HG02642 (cell line): ENCODE data around the gene CPTP.
A peak's percentile ranks its signal among the peaks of the same experiment; 100 is the strongest.

Experiments
- ATAC-seq: cut with Tn5 transposase; IDR thresholded peaks from one replicate; pipeline ENCODE4 v1.9.1; 2021; ENCODE audit warnings: mild to moderate bottlenecking; ENCODE audit not compliant: unreplicated experiment, poor library complexity

CPTP gene

DNA sequence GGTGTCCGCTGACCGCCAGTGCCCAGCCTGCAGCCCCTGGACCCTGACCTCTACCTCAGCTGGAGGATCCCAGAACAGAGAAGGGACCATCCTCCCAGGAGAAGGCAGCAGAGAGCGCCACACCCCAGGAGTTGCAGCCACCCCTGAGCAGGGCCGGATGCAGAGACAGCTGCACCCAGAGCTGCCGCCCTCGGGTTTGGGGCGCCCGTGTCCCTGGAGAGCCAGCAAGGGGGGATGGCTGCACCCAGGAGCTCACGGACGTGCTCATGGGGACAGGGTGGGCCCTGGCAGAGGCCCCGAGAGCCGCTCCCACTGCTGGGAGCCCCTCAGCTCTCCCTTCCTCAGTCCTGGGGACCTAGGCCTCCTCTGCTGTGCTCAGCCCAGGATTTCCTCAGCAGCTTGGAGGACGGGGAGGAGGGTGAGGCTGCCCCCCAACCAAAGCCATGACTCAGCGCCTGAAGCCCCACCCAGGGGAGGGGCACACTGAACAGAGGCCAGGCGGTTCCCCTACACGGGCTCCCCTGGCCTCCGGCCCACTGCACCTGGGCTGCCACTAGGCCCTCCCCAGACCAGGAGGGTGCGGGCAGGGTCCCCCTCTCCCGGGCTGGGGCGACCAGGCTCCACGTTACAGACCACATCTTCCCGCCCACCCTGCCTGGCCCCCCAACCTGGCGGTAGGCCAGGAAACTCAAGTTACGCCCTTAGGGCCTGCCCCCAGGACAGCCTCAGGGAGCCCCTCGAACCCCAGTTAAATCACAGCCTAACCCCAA is 19.1 kb upstream of the CPTP start:
- ATAC-seq, result no peak

- ATAC-seq, result no peak
Measured at GRCh38 chr1:1306070-1306660, 18.4 kb upstream of the CPTP start.

DNA sequence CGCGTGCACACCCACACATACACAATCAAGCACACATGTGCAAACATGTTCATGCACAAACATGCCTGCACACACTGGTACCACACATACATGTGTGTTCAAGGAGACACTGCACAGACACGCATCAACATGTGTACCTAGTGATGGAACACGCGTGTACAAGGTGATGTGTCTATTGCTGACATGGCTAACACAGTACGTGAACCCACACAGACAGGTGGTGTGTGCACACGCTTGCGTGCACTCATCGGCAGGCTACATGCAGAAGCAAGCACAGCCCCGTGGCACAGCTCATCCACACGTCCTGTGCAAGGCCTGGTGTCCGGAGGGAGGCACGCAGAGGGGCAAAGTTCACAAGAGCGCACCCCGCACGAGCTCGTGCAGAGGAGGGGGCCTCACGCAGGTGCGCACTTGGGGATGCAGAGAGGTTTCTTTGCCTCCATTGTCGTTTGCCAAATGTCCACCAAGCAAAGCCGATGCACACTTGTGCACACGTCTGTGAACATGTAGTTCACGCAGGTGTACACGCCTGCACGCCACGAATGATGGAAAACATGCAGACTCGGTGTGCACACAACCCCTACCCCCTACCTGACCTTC is 17.8 kb upstream of the CPTP start:
- ATAC-seq, result no peak

GRCh38 chr1:1307261-1307922 is 17.2 kb upstream of the CPTP start:
- ATAC-seq, result peak; percentile 9

DNA sequence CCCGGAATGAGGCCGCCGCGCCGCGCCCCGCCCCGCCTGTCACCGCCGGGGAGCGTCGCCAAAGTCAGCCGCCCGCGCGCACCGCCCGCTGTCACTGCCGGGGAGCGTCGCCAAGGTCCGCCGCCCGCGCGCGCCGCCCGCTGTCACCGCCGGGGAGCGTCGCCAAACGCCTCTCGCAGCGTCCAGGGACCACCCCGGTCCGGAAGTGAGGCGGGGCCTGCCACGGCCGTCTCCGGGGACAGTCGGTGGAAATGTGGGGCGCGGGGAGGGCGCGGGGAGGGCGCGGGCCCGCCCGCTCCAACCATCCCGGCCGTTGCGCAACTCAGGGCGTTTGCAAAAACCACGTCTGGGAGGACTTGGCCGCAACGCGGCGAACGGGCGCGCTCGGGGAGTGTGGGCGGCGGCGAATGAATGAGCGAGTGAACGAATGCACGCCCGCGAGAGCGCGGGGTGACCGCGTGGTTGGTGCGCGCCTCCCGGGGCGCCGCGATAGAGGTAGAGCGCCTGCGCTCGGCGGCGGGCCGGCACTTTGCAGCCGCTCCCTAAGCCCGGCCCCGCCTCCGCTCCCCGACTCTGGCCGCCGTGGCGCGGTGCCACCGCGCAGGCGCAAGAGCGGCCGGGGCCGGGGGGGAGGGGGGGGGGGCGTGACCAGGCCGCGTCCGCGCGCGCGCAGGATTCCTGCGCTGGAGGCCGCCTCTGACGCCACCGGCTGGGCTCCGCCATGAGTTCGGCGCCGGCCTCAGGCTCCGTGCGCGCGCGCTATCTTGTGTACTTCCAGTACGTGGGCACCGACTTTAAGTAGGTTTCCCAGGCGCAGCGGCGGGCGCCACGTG is 16.5 kb upstream of the CPTP start, which contains the start of the genes ACAP3 and PUSL1:
ACAP3 (minus strand) TSS at position 8 of the 833 bp plus-strand sequence. CDS start 115 bp downstream, outside the sequence.
PUSL1 (plus strand) TSS at position 675 of the 833 bp plus-strand sequence; CDS start at position 722, 47 bp downstream.
- ATAC-seq, result peak; percentile 64

DNA sequence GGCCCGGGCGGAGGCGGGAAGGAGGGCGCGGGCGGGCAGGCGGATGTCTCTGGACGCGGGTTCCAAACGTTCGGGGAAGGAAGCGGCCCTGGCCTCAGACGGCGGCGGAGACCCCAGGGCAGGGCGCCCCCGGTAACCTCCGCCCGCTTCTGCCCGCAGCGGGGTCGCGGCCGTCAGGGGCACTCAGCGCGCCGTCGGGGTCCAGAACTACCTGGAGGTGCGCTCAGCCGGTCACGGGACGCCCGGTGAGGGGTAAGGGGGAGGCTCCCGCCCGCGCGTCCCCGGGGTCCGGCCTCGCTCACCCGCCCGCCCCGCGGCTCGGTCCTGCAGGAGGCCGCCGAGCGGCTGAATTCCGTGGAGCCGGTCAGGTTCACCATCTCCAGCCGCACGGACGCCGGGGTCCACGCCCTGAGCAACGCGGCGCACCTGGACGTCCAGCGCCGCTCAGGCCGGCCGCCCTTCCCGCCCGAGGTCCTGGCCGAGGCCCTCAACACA is 15.8 kb upstream of the CPTP start:
- no peak for ATAC-seq

DNA sequence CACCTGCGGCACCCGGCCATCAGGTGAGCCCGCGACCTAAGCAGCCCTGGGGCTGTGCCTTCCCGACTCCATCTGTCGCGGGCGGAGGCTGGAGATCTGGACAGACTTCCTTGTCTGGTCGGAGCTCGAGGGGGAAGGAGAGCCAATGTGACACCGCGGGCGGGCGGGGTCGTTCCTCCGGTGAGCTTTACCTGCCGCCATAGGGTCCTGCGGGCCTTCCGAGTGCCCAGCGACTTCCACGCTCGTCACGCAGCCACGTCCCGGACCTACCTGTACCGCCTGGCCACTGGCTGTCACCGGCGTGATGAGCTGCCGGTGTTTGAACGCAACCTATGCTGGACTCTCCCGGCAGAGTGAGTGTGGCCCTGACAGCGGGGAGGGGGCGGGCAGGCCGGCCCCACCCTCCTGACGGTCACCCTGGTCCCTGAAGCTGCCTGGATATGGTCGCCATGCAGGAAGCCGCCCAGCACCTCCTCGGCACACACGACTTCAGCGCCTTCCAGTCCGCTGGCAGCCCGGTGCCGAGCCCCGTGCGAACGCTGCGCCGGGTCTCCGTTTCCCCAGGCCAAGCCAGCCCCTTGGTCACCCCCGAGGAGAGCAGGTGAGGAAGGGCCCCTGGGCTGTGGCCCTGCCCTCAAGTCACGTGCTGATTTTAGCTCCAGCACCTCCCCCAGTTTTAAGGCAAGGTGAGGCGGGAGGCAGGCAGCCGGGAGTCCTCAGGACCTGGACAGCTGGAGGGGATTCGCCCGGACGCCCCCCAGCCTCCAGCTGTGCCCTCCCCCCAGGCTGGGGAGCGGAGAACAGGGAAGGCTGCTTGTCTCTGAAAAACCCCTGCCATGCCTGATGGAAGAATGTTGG is 15.1 kb upstream of the CPTP start:
- ATAC-seq, result no peak

GRCh38 chr1:1310109-1310385 is 14.6 kb upstream of the CPTP start:
- ATAC-seq, result no peak

DNA sequence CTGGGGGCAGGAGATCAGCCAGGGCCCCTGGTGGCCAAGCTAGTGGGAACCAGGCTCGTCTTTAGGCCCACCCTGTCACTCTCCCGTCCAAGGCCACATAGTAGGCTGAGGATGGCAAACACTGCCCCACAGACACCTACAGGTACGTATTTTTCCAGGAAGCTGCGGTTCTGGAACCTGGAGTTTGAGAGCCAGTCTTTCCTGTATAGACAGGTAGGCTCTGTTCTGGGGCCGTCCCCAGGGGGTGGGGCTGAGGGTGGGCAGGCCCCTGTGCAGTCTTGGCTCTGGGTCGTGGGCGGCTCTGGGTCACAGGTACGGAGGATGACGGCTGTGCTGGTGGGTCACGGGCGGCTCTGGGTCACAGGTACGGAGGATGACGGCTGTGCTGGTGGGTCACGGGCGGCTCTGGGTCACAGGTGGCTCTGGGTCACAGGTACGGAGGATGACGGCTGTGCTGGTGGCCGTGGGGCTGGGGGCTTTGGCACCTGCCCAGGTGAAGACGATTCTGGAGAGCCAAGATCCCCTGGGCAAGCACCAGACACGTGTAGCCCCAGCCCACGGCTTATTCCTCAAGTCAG is 14.0 kb upstream of the CPTP start:
- no peak for ATAC-seq

GRCh38 chr1:1311107-1312104 is 13.2 kb upstream of the CPTP start:
- ATAC-seq, result no peak

GRCh38 chr1:1312450-1313314 is 11.9 kb upstream of the CPTP start:
- ATAC-seq, result no peak

DNA sequence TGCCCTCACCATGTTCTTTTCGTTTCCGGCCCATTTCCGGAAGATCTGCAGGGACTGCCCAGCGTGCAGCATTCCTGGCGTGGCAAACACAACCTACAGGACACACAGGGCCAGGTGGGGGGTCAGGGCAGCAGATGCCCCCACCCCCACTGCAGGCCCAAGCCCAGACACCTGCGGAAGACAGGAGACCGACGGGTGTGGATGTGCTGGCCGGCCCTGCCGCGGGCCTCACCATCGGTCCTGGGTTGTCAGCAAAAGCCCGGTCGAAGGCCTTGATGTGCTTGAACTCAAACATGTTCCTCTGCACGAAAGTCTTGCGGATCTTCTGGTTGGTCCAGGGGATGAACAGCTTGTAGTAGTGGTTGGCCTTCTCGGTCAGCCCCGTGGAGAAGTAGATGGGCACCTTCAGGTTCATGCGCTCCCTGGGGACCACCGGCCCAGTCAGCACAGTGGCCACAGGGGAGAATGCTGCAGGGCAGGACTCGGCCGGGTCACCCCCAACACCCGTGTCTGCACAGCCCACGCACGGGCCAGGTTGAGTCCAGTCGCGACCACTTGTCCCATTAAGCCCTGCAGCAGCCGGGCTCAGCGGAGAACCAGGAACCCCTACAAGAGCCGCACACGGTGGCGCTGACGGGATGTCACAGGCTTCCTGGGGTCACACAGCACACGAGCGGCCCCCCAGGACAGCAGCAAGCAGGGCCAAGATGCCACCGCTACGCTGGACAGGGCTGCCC is 10.9 kb upstream of the CPTP start:
- ATAC-seq, result no peak

DNA sequence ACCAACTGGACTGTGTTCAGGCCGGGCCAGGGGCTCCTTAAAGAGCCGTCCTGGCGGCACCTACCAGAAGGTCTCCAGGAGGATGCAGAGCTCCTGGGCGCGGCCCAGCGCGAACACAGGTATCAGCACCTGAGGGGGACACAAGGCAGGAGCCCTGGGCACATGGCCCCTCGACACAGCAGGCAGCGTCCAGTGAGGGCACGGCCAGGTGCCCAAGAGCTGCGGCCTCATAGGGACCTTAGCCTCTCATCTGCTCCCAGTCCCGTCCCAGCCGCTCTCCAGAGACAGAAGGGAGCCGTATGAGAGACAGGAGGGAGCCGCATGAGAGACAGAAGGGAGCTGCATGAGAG is 10.4 kb upstream of the CPTP start:
- no peak for ATAC-seq

DNA sequence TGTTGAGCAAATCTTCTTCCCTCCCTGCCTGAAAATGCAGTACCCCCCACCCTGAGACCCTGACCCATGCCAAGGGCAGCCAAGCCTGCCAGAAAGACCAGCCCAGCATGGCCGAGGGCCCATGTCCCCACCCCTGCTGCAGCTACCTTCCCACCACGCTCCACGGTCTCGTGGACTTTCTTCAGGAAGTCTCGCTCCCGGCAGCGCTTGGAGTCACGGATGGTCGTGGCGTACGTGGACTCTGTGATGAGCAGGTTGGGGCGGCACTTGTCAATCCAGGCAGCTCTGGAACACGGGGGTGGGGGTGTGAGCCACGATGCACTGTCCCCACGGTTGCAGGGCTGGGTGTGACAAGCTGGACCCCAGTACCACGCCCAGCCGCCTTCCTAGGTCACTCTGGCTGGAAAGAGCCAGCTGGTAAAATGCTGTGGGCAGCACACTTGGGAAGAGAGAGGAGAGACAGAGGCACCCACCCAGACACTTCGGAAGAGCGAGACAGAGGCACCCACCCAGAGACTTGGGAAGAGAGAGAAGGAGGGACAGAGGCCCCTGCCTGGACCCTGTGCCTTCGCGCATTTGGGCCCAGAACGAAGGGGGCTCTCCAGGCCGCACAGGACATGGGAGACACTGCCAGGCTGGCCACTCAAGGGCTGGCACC is 9.8 kb upstream of the CPTP start:
- no peak for ATAC-seq

- no peak for ATAC-seq
Measured at GRCh38 chr1:1315435-1315954, 9.1 kb upstream of the CPTP start.
